Smooth muscle cell (in vitro differentiated cells): ENCODE measurements around the gene TM9SF1. TPM values are rescaled to one million over a fixed set of nuclear protein-coding genes. Genes with fewer than 3 reads are reported as not detected.
A peak's percentile ranks its signal among the peaks of the same experiment; 100 is the strongest.

Source experiments
- DNase-seq: peaks from one replicate; lab custom pipeline; 2025; ENCODE audit not compliant: unreplicated experiment; lab: John Stamatoyannopoulos, UW
- H2AFZ ChIP-seq: fragments of 200-600 bp; sonication (generic); 2 replicates; pipeline ENCODE4 v1.6.0; 2016; ENCODE audit warnings: antibody characterized with exemption, low read depth, mild to moderate bottlenecking
- H3F3A ChIP-seq: fragments of 200-600 bp; sonication (generic); 2 replicates; pipeline ENCODE4 v1.6.0; 2017; ENCODE audit warnings: antibody characterized with exemption, low read depth
- H3K27ac ChIP-seq: fragments of 200-600 bp; sonication (generic); 2 replicates; pipeline ENCODE4 v1.5.1; 2016; ENCODE audit warnings: low read depth, mild to moderate bottlenecking
- H3K27me3 ChIP-seq: fragments of 200-600 bp; sonication (generic); 2 replicates; pipeline ENCODE4 v1.6.1; 2016; ENCODE audit warnings: low read depth, mild to moderate bottlenecking
- H3K36me3 ChIP-seq: fragments of 200-600 bp; sonication (generic); 2 replicates; pipeline ENCODE4 v1.5.1; 2016; ENCODE audit warnings: low read depth
- H3K4me1 ChIP-seq: fragments of 200-600 bp; sonication (generic); 2 replicates; pipeline ENCODE4 v1.5.1; 2016; ENCODE audit warnings: low read depth
- H3K4me2 ChIP-seq: fragments of 200-600 bp; sonication (generic); 2 replicates; pipeline ENCODE4 v1.6.0; 2016; ENCODE audit warnings: mild to moderate bottlenecking
- H3K4me3 ChIP-seq: fragments of 200-600 bp; sonication (generic); 2 replicates; pipeline ENCODE4 v1.5.1; 2016; ENCODE audit warnings: mild to moderate bottlenecking
- H3K79me2 ChIP-seq: fragments of 200-600 bp; sonication (generic); 2 replicates; pipeline ENCODE4 v1.6.0; 2016; ENCODE audit warnings: low read depth, mild to moderate bottlenecking
- H3K9ac ChIP-seq: fragments of 200-600 bp; sonication (generic); 2 replicates; pipeline ENCODE4 v1.6.0; 2016; ENCODE audit warnings: low read depth
- H3K9me3 ChIP-seq: fragments of 200-600 bp; sonication (generic); replicated peaks from 2 replicates; pipeline ENCODE4 v1.5.1; 2016; ENCODE audit warnings: low read depth
- H4K20me1 ChIP-seq: fragments of 200-600 bp; sonication (generic); 2 replicates; pipeline ENCODE4 v1.6.0; 2016; ENCODE audit warnings: low read depth
- CTCF ChIP-seq: fragments of 200-600 bp; sonication (generic); IDR thresholded peaks from 2 replicates; pipeline ENCODE4 v1.5.1; 2017; ENCODE audit warnings: borderline replicate concordance, mild to moderate bottlenecking, antibody characterized with exemption; ENCODE audit not compliant: insufficient read depth, poor library complexity, severe bottlenecking
- WGBS: methylation state at CpG from one replicate; pipeline ENCODE4 v1.1.7; 2016; ENCODE audit warnings: low lambda C conversion rate; 5-methylcytosine and 5-hydroxymethylcytosine counted together
- polyA plus RNA-seq: library from polyadenylated mRNA; unstranded; fragments of >200 nt; fragmentation: Nextera tagmentation; extraction: Ambion mirVana; gene quantifications from 2 replicates; pipeline ENCODE4 v1.2.1, GENCODE V29; 2016
- total RNA-seq: library from RNA; depleted of rRNA; stranded (reverse); fragments of >200 nt; gene quantifications from 2 replicates; pipeline ENCODE4 v1.2.3, GENCODE V29; 2014

The TM9SF1 gene
- total and polyA plus RNA-seq, 2 experiments from 2014 or later: 66.6 to 86.5 TPM

GRCh38 chr14:24146978-24147760, 48.1 kb downstream of the TM9SF1 start, which contains the start of gene RNF31:
Gene RNF31 (plus strand): TSS chr14:24147498. CDS start chr14:24147699, 201 bp downstream.
- Histone ChIP-seq H3K9me3 (no peaks in the 10 kb centered on the region), H3K4me3 (peak within 1 kb of the TSS; percentile 86), H4K20me1 (peaks cover 9% of the 10 kb centered on the region), H3K27me3 (no peaks in the 10 kb centered on the region), H3K36me3 (no peaks in the 10 kb centered on the region), H3K9ac (peak within 1 kb of the TSS; percentile 82), H3F3A (peaks cover 16% of the 10 kb centered on the region), H3K4me2 (peak within 1 kb of the TSS; percentile 88), H3K79me2 (peaks cover 24% of the 10 kb centered on the region), H3K4me1 (peaks cover 15% of the 10 kb centered on the region), H3K27ac (peak within 1 kb of the TSS; percentile 93), H2AFZ (peak within 1 kb of the TSS; percentile 85)
- no peak for TF ChIP-seq CTCF
- WGBS: under 1% methylated on average over 37 of the region's 57 CpGs
- DNase-seq: peak; percentile 93

GRCh38 chr14:24146453-24146977, 48.7 kb downstream of the TM9SF1 start, which contains the start of gene PSME2:
Gene PSME2 (minus strand): TSS chr14:24146610. CDS start chr14:24146581, 29 bp downstream.
- Histone ChIP-seq H3K27me3 (no peaks in the 10 kb centered on the region), H3K9ac (peak within 1 kb of the TSS; percentile 82), H3K4me3 (peak within 1 kb of the TSS; percentile 86), H3K4me1 (peaks cover 15% of the 10 kb centered on the region), H4K20me1 (peaks cover 9% of the 10 kb centered on the region), H3K36me3 (no peaks in the 10 kb centered on the region), H3K79me2 (peaks cover 24% of the 10 kb centered on the region), H3K27ac (peak within 1 kb of the TSS; percentile 93), H3K4me2 (peak within 1 kb of the TSS; percentile 88), H2AFZ (peak within 1 kb of the TSS; percentile 85), H3F3A (peaks cover 16% of the 10 kb centered on the region), H3K9me3 (no peaks in the 10 kb centered on the region)
- DNase-seq: peak; percentile 93
- WGBS: 0% methylated on average over 13 of the region's 25 CpGs
- TF ChIP-seq CTCF: no peak

- Histone ChIP-seq H3K9ac (peak overlapping the region; percentile 82), H3K4me3 (peak overlapping the region; percentile 86), H4K20me1 (peaks cover 9% of the 10 kb centered on the region), H2AFZ (peak overlapping the region; percentile 22), H3F3A (peaks cover 16% of the 10 kb centered on the region), H3K27me3 (no peaks in the 10 kb centered on the region), H3K36me3 (no peaks in the 10 kb centered on the region), H3K4me2 (peak overlapping the region; percentile 88), H3K4me1 (peaks cover 15% of the 10 kb centered on the region), H3K27ac (peak overlapping the region; percentile 93), H3K9me3 (no peaks in the 10 kb centered on the region), H3K79me2 (peaks cover 24% of the 10 kb centered on the region)
- no peak for TF ChIP-seq CTCF
- WGBS: 41% methylated on average over 9 of the region's 9 CpGs
- no peak for DNase-seq
Observed at GRCh38 chr14:24145690-24146452, 49.4 kb downstream of the TM9SF1 start.
